Ovary (tissue), 3 donors: Measurements from ENCODE around the gene SEMA4D.

Source experiments
- EP300 ChIP-seq: sonication (generic); formaldehyde crosslinking; IDR thresholded peaks from one replicate; pipeline ENCODE4 v1.6.1; 2017; ENCODE audit warnings: antibody characterized with exemption
- POLR2A ChIP-seq: fragments of 450-650 bp; IDR thresholded peaks from one replicate; pipeline ENCODE4 v1.6.1; 2017; ENCODE audit warnings: antibody characterized with exemption, mild to moderate bottlenecking, moderate library complexity
- TF ChIP-seq, protein P1 (sequence below), 3 donors: fragments of 450-650 bp in 2 of 3; fragments of 200-600 bp in 1 of 3; IDR thresholded peaks; one replicate each; pipeline versions ENCODE4 v1.5.1 to v1.8.0; 2016 to 2022; ENCODE audit warnings: antibody characterized with exemption in 3 of 3, mild to moderate bottlenecking in 1 of 3
- donor health status: DM: no; HTN: no; CAD: no.

DNA sequence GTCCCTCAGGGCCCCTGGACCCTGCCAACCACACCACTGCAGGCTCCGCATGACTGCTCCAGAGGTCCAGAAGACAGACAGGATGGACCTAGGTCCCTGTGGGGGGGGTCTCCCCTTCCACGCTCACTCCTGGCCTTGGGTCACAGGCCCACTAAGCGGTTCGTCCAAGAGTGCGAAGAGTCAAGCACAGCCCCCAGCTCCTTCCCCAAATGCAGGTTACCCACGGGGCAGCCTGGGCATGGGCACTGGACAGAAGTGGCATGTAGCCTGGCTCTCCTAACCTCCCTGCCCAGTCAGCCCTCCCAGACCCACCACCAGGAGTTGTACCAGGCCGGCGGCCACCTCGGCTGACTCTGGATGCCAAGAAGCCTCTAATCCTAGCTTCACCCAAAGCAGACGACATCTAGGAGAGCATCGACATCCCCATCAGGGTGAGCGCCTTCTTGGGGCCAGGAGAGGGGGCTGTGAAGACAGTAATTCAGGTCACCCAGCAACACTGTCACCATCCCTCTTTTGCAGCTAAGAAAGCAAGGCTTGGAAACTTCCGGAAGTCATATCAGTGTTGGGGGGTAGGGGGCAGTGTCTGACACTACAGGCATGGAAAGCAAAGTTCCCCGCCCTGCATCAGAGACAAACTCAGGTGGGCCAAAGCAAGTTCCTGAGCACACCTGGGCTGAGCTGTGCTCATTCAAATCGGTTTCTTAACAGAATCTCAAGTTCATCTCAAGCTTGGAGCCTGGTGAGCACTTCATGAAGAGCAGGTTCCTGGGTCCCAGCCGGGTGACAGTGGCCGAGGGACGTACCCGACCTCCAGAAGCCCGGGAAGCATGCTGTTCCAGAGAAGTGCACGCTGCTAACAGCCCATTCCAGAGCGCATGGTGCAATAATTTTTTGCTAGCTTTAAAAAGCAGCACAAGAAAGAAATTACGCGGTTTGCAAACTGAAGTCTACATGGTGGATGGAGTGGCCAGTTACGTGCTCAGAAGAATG lies 68.7 kb downstream of the SEMA4D start:
- TF ChIP-seq POLR2A (no peak), EP300 (no peak)
- TF ChIP-seq, protein P1, sequence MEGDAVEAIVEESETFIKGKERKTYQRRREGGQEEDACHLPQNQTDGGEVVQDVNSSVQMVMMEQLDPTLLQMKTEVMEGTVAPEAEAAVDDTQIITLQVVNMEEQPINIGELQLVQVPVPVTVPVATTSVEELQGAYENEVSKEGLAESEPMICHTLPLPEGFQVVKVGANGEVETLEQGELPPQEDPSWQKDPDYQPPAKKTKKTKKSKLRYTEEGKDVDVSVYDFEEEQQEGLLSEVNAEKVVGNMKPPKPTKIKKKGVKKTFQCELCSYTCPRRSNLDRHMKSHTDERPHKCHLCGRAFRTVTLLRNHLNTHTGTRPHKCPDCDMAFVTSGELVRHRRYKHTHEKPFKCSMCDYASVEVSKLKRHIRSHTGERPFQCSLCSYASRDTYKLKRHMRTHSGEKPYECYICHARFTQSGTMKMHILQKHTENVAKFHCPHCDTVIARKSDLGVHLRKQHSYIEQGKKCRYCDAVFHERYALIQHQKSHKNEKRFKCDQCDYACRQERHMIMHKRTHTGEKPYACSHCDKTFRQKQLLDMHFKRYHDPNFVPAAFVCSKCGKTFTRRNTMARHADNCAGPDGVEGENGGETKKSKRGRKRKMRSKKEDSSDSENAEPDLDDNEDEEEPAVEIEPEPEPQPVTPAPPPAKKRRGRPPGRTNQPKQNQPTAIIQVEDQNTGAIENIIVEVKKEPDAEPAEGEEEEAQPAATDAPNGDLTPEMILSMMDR (IDR thresholded peaks at IDR 0.05) = no peak
